ENCODE results near the gene C14orf93. TPM values are rescaled to one million over a fixed set of nuclear protein-coding genes. Genes with fewer than 3 reads are reported as not detected.

The C14orf93 gene
- polyA plus RNA-seq, 1 experiment = 14.7 TPM

GRCh38 chr14:23023022-23023794, 13.3 kb upstream of the C14orf93 start:
- DNase-seq (ENCODE audit: low read depth) = no peak
- ChIA-PET POLR2A (no interaction called here), CTCF (interaction anchor here (1.1 to 4.3 kb wide), 5 partner anchors 10 to 35 kb away, joined by 5 to 19 read pairs (median 6); no protein-coding TSS in a partner anchor)
- no peaks in the 10 kb centered on the region for H3K27me3 ChIP-seq (ENCODE audit: control insufficient read depth, insufficient read depth, low read length)
- no peak for TF ChIP-seq CTCF (IDR thresholded peaks at IDR 0.05; ENCODE audit: insufficient read depth, low read depth, low read length)
- peaks cover 4% of the 10 kb centered on the region for H3K36me3 ChIP-seq (ENCODE audit: control insufficient read depth, insufficient read depth, low read length)
- no peak overlapping the region for H3K4me3 ChIP-seq (ENCODE audit: low read depth, low read length)

GRCh38 chr14:23021889-23022442, 12.0 kb upstream of the C14orf93 start:
- ChIA-PET POLR2A (no interaction called here), CTCF (interaction anchor here (0.8 to 4.3 kb wide), 4 partner anchors 11 to 55 kb away, joined by 3 to 19 read pairs (median 6); no protein-coding TSS in a partner anchor)
- no peak for DNase-seq (ENCODE audit: low read depth)
- H3K4me3 ChIP-seq (ENCODE audit: low read depth, low read length) = no peak overlapping the region
- H3K27me3 ChIP-seq (ENCODE audit: control insufficient read depth, insufficient read depth, low read length) = no peaks in the 10 kb centered on the region
- peaks cover 4% of the 10 kb centered on the region for H3K36me3 ChIP-seq (ENCODE audit: control insufficient read depth, insufficient read depth, low read length)
- TF ChIP-seq CTCF (IDR thresholded peaks at IDR 0.05; ENCODE audit: insufficient read depth, low read depth, low read length) = no peak

GRCh38 chr14:23021434-23021833, 11.5 kb upstream of the C14orf93 start:
- TF ChIP-seq CTCF (IDR thresholded peaks at IDR 0.05; ENCODE audit: insufficient read depth, low read depth, low read length) = no peak
- H3K27me3 ChIP-seq (ENCODE audit: control insufficient read depth, insufficient read depth, low read length) = no peaks in the 10 kb centered on the region
- ChIA-PET CTCF (interaction anchor here (0.8 to 4.3 kb wide), 4 partner anchors 12 to 55 kb away, joined by 3 to 19 read pairs (median 6); no protein-coding TSS in a partner anchor), POLR2A (no interaction called here)
- H3K36me3 ChIP-seq (ENCODE audit: control insufficient read depth, insufficient read depth, low read length) = peaks cover 4% of the 10 kb centered on the region
- no peak for DNase-seq (ENCODE audit: low read depth)
- no peak overlapping the region for H3K4me3 ChIP-seq (ENCODE audit: low read depth, low read length)

GRCh38 chr14:23020143-23021128, 10.5 kb upstream of the C14orf93 start:
- CTCF ChIA-PET = interaction anchor here (3.5 kb wide), 1 partner anchor 38 kb away, joined by 8 read pairs; no protein-coding TSS in a partner anchor
- no peaks in the 10 kb centered on the region for H3K27me3 ChIP-seq (ENCODE audit: control insufficient read depth, insufficient read depth, low read length)
- H3K36me3 ChIP-seq (ENCODE audit: control insufficient read depth, insufficient read depth, low read length) = no peaks in the 10 kb centered on the region
- no peak for TF ChIP-seq CTCF (IDR thresholded peaks at IDR 0.05; ENCODE audit: insufficient read depth, low read depth, low read length)
- no peak overlapping the region for H3K4me3 ChIP-seq (ENCODE audit: low read depth, low read length)
- no peak for DNase-seq (ENCODE audit: low read depth)
- POLR2A ChIA-PET = no interaction called here
